Neural progenitor cell (in vitro differentiated cells): ENCODE data around the gene EIF6. TPM values are rescaled to one million over a fixed set of nuclear protein-coding genes. Genes with fewer than 3 reads are reported as not detected.

Experiments used
- DNase-seq: peaks from one replicate; pipeline ENCODE4 v3.0.0-alpha.2; 2016; ENCODE audit warnings: low spot score
- H2AFZ ChIP-seq: fragments of 200-600 bp; sonication (generic); replicated peaks from 2 replicates; pipeline ENCODE4 v1.6.1; 2016; ENCODE audit warnings: antibody characterized with exemption
- H3F3A ChIP-seq: fragments of 200-600 bp; sonication (generic); 2 replicates; pipeline ENCODE4 v1.6.1; 2016; ENCODE audit warnings: antibody characterized with exemption, low read depth
- H3K27ac ChIP-seq: fragments of 200-600 bp; sonication (generic); 2 replicates; pipeline ENCODE4 v1.5.1; 2016; ENCODE audit warnings: mild to moderate bottlenecking
- H3K27me3 ChIP-seq: fragments of 200-600 bp; sonication (generic); 2 replicates; pipeline ENCODE4 v1.6.1; 2016; ENCODE audit warnings: mild to moderate bottlenecking, moderate library complexity
- H3K36me3 ChIP-seq: fragments of 200-600 bp; sonication (generic); 2 replicates; pipeline ENCODE4 v1.5.1; 2016
- H3K4me1 ChIP-seq: fragments of 200-600 bp; sonication (generic); 2 replicates; pipeline ENCODE4 v1.6.1; 2016; ENCODE audit warnings: mixed run types
- H3K4me2 ChIP-seq: fragments of 200-600 bp; sonication (generic); 2 replicates; pipeline ENCODE4 v1.6.1; 2016
- H3K4me3 ChIP-seq: fragments of 200-600 bp; sonication (generic); 2 replicates; pipeline ENCODE4 v1.5.1; 2016
- H3K79me2 ChIP-seq: fragments of 200-600 bp; sonication (generic); 2 replicates; pipeline ENCODE4 v1.6.1; 2016; ENCODE audit warnings: low read depth
- H3K9ac ChIP-seq: fragments of 200-600 bp; sonication (generic); 2 replicates; pipeline ENCODE4 v1.6.1; 2016
- H3K9me3 ChIP-seq: fragments of 200-600 bp; sonication (generic); 2 replicates; pipeline ENCODE4 v1.5.1; 2016; ENCODE audit warnings: low read depth
- H4K20me1 ChIP-seq: fragments of 200-600 bp; sonication (generic); 2 replicates; pipeline ENCODE4 v1.6.1; 2016; ENCODE audit warnings: low read depth
- H3K27ac Mint-ChIP-seq: 3 replicates; pipeline ENCODE4 v1.8.0; 2021; ENCODE audit warnings: mixed read lengths
- H3K27me3 Mint-ChIP-seq: 2 replicates; pipeline ENCODE4 v1.8.0; 2022; ENCODE audit warnings: low read depth, mild to moderate bottlenecking, inconsistent platforms, moderate library complexity, mixed read lengths; ENCODE audit not compliant: insufficient read depth
- H3K36me3 Mint-ChIP-seq: 3 replicates; pipeline ENCODE4 v1.8.0; 2021; ENCODE audit warnings: mixed read lengths
- H3K4me1 Mint-ChIP-seq: 3 replicates; pipeline ENCODE4 v1.8.0; 2021; ENCODE audit warnings: mixed read lengths
- H3K4me3 Mint-ChIP-seq: 3 replicates; pipeline ENCODE4 v1.8.0; 2021; ENCODE audit warnings: mild to moderate bottlenecking, moderate library complexity, mixed read lengths
- H3K9me3 Mint-ChIP-seq: 3 replicates; pipeline ENCODE4 v1.8.0; 2020; ENCODE audit warnings: mixed read lengths
- EZH2 ChIP-seq: fragments of 200-600 bp; sonication (generic); IDR thresholded peaks from 2 replicates; pipeline ENCODE4 v1.6.1; 2017; ENCODE audit warnings: antibody characterized with exemption, mild to moderate bottlenecking, moderate library complexity
- EZH2phosphoT487 ChIP-seq: fragments of 200-600 bp; sonication (generic); IDR thresholded peaks from 2 replicates; pipeline ENCODE4 v1.6.1; 2017; ENCODE audit warnings: antibody characterized with exemption
- total RNA-seq: library from RNA; depleted of rRNA; stranded (reverse); fragments of >200 nt; gene quantifications from 2 replicates; pipeline ENCODE4 v1.2.3, GENCODE V29; 2015; ENCODE audit warnings: low replicate concordance
- TF ChIP-seq, protein P1 (sequence below): fragments of 200-600 bp; sonication (generic); IDR thresholded peaks from 2 replicates; pipeline ENCODE4 v1.5.1; 2017; ENCODE audit warnings: antibody characterized with exemption, mild to moderate bottlenecking

The EIF6 gene
- total RNA-seq, 1 donor from 2014 or later, result 47.5 TPM

DNA sequence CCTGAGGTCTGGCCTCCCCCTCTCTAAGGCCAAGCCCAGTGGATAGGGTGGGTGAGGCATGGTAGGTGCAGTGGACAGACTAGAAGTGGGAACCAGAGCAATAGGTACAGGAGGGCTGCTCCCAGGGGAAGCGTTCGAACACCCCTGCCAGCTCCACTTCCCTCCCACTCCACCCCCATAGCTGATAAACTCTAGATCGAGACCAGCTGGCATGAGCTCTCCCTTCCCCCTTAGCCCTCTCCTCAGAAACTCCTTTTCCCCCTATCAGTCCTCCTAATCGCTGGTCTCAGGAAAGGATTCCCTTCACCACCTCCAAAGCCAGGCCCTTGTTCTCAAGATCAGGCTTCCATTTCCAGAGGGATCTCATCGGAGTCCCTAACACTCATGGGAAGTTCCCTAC is 13.7 kb upstream of the EIF6 start:
- H3K27ac Mint-ChIP-seq, result no peak overlapping the region
- no peak overlapping the region for H3K9ac ChIP-seq
- H3K4me3 Mint-ChIP-seq, result peak overlapping the region; percentile 46
- no peaks in the 10 kb centered on the region for H3K9me3 Mint-ChIP-seq
- no peaks in the 10 kb centered on the region for H3K4me1 ChIP-seq
- H3K4me1 Mint-ChIP-seq, result no peaks in the 10 kb centered on the region
- DNase-seq, result no peak
- H4K20me1 ChIP-seq, result no peaks in the 10 kb centered on the region
- H3K36me3 Mint-ChIP-seq, result peaks cover 4% of the 10 kb centered on the region
- H3K27me3 Mint-ChIP-seq, result peaks cover 3% of the 10 kb centered on the region
- no peak overlapping the region for H3K4me2 ChIP-seq
- H3K79me2 ChIP-seq, result no peaks in the 10 kb centered on the region
- H3K4me3 ChIP-seq, result no peak overlapping the region
- no peaks in the 10 kb centered on the region for H3K36me3 ChIP-seq
- no peaks in the 10 kb centered on the region for H3K27me3 ChIP-seq
- H3K27ac ChIP-seq, result no peak overlapping the region
- no peaks in the 10 kb centered on the region for H3K9me3 ChIP-seq
- H2AFZ ChIP-seq, result no peak overlapping the region
- no peaks in the 10 kb centered on the region for H3F3A ChIP-seq
- TF ChIP-seq EZH2, result no peak
- TF ChIP-seq, protein P1, sequence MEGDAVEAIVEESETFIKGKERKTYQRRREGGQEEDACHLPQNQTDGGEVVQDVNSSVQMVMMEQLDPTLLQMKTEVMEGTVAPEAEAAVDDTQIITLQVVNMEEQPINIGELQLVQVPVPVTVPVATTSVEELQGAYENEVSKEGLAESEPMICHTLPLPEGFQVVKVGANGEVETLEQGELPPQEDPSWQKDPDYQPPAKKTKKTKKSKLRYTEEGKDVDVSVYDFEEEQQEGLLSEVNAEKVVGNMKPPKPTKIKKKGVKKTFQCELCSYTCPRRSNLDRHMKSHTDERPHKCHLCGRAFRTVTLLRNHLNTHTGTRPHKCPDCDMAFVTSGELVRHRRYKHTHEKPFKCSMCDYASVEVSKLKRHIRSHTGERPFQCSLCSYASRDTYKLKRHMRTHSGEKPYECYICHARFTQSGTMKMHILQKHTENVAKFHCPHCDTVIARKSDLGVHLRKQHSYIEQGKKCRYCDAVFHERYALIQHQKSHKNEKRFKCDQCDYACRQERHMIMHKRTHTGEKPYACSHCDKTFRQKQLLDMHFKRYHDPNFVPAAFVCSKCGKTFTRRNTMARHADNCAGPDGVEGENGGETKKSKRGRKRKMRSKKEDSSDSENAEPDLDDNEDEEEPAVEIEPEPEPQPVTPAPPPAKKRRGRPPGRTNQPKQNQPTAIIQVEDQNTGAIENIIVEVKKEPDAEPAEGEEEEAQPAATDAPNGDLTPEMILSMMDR, result no peak
- no peak for TF ChIP-seq EZH2phosphoT487

DNA sequence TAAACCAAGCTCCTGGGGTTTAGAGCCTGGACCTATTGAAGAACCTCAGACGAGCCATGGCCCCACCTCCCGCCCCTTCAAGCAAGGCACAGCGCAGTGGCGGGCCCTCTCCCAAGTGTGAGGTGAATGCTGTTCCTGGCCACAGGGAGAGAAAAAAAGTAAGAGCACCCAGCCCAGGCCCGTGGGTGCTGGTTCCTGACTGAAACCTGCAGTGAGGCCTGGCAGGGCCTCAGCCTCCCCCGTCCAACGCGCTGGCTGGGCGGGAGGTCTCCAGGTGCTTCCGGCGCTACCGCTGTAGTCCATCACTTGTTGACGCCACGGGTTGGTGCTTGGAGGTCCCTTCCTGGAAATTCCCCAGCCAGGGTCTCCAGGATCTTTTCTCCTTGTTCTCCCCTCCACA is 13.2 kb upstream of the EIF6 start:
- peaks cover 4% of the 10 kb centered on the region for H3K36me3 Mint-ChIP-seq
- no peaks in the 10 kb centered on the region for H3K27me3 ChIP-seq
- H3F3A ChIP-seq, result no peaks in the 10 kb centered on the region
- peaks cover 4% of the 10 kb centered on the region for H3K27me3 Mint-ChIP-seq
- no peak for TF ChIP-seq EZH2
- TF ChIP-seq, protein P1, result no peak
- TF ChIP-seq EZH2phosphoT487, result no peak
- no peaks in the 10 kb centered on the region for H3K9me3 Mint-ChIP-seq
- H3K36me3 ChIP-seq, result no peaks in the 10 kb centered on the region
- H3K4me3 ChIP-seq, result no peak overlapping the region
- H3K4me3 Mint-ChIP-seq, result no peak overlapping the region
- H3K79me2 ChIP-seq, result no peaks in the 10 kb centered on the region
- no peak overlapping the region for H3K27ac ChIP-seq
- no peak overlapping the region for H3K27ac Mint-ChIP-seq
- no peak for DNase-seq
- H3K4me1 Mint-ChIP-seq, result no peaks in the 10 kb centered on the region
- H2AFZ ChIP-seq, result no peak overlapping the region
- no peaks in the 10 kb centered on the region for H3K4me1 ChIP-seq
- no peak overlapping the region for H3K4me2 ChIP-seq
- no peaks in the 10 kb centered on the region for H4K20me1 ChIP-seq
- H3K9ac ChIP-seq, result no peak overlapping the region
- H3K9me3 ChIP-seq, result no peaks in the 10 kb centered on the region

DNA sequence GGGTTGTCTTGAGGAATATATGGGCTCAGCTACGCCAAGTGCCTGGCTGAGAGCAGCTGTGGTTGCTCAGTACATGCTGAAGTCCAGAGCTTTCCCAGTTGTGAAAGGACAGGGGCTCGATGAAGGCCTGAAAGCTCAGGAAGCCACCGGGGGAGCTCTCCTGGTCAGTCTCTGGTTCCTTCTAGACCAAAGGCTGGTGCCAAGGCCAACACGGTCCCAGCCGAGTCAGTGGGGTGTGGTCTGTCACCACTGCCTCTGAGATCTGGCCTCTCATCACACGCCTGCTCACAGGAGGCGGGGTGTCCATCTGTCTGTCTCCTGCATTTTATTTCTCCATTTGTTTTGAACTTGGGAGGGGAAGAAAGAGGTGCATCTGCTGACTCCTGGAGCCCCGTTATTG is 12.6 kb upstream of the EIF6 start:
- no peaks in the 10 kb centered on the region for H3F3A ChIP-seq
- H3K4me1 ChIP-seq, result no peaks in the 10 kb centered on the region
- no peak overlapping the region for H2AFZ ChIP-seq
- no peaks in the 10 kb centered on the region for H4K20me1 ChIP-seq
- no peaks in the 10 kb centered on the region for H3K79me2 ChIP-seq
- H3K4me3 ChIP-seq, result no peak overlapping the region
- Mint-ChIP-seq H3K27me3 (peaks cover 6% of the 10 kb centered on the region), H3K4me1 (no peaks in the 10 kb centered on the region), H3K36me3 (peaks cover 4% of the 10 kb centered on the region), H3K9me3 (no peaks in the 10 kb centered on the region), H3K27ac (no peak overlapping the region), H3K4me3 (no peak overlapping the region)
- TF ChIP-seq, protein P1, result no peak
- TF ChIP-seq EZH2phosphoT487 (no peak), EZH2 (no peak)
- H3K27me3 ChIP-seq, result no peaks in the 10 kb centered on the region
- H3K36me3 ChIP-seq, result no peaks in the 10 kb centered on the region
- H3K9me3 ChIP-seq, result no peaks in the 10 kb centered on the region
- H3K9ac ChIP-seq, result no peak overlapping the region
- no peak overlapping the region for H3K4me2 ChIP-seq
- no peak for DNase-seq
- no peak overlapping the region for H3K27ac ChIP-seq
